Fibroblast of pulmonary artery (primary cell): ENCODE data around the gene GID8.

Experiments used
- DNase-seq: peaks from one replicate; pipeline ENCODE4 v3.0.0-alpha.2; 2010; ENCODE audit warnings: low read depth
- H3K4me3 ChIP-seq: replicated peaks from 2 replicates; pipeline ENCODE4 v1.5.1; 2011; ENCODE audit warnings: low read depth, mild to moderate bottlenecking, control low read depth, low read length, moderate library complexity
- CTCF ChIP-seq: IDR thresholded peaks from 2 replicates; pipeline ENCODE4 v1.5.1; 2011; ENCODE audit warnings: mild to moderate bottlenecking, control low read depth, low read length, inconsistent platforms; ENCODE audit errors: missing control alignments

The GID8 gene

DNA sequence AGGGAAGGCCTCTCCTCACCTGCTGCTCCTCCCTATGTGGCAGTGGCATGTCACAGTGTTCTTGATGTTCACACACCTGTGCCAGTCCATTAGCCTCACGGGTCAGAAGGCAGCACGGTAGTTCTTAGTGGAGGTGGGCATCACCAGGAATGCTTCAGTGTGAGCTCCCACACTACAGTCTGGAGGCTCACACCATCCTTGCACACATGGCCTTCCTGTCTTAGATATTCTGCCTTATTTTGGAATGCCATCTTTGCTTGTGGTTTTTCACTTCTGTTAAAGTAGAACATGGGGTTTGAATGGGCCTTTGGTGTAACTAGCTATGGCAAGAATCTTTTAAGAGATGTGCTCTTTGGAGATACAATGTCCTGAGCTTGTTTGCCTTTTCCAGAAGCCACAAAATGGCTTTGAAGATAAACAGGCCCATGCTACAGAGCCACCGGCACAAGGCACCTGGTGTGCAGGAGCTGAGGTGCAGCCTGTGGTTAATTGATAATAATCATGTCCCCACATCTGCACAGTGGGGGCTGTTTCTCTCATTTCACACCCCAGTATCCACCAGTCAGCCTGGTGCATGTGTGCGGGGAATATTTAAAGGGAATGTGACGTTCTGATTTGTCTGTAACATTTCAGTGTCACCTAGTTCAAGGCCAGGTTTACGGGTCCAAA lies 11.3 kb downstream of the GID8 start:
- no peak for TF ChIP-seq CTCF
- no peak overlapping the region for H3K4me3 ChIP-seq
- DNase-seq = no peak

- H3K4me3 ChIP-seq = no peak overlapping the region
- TF ChIP-seq CTCF = no peak
- no peak for DNase-seq
These were observed 12.0 kb downstream of the GID8 start for GRCh38 chr20:62949962-62950361.

DNA sequence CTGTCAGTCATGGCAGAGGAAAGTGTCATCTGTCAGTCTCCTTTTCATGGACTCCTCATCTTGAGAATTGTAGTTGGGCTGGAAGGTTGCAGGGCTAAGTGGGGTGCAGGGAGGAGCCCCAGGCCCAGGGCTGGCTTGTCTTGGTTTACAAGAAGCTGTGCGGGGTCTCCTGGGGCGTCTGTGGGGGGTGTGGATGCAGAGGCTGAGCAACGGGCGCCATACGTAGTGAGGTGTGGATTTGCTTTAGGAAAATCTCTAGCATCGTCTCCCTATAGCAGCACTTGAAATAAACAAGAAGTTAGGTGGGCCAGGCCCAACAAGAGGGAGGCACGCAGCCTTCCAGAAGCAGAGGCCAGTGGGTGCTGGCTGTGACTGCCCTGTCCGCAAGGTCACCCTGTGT lies 12.8 kb downstream of the GID8 start:
- DNase-seq = no peak
- no peak for TF ChIP-seq CTCF
- no peak overlapping the region for H3K4me3 ChIP-seq

DNA sequence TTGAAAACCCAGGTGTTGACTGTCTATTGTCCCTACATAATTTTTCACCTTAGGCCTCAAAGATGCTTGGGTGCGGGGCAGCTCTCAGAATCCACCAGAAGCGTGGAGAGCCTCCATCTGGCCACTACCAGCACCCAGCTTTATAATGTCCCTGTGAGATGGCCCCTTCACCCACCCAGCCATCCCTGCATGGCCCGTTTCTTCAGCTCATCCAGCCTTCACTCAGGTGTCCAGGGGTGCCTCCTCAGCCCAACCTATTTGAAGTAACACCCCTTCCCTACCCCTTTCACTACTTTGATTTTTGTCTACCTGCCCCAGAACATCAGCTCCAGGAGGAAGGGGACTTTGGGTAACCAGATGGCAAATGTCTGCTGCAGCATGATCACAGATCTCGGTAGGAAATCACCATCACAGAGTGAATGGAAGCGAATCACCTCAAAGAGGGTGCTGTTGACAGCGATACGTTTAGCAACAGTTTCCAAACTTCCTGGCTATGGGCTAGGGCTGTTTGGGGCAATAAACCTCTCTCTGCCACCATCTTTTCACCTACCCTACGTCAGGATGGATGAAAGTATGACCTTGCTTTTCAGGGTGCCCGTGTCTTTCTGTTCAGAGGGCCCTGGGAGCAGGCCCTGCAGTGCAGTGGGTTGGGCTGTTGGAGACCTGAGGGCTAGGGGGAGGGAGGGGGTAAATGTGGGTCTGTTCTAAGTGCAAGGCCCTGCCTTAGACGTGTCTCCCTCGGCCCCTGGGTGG lies 13.4 kb downstream of the GID8 start:
- no peak for TF ChIP-seq CTCF
- no peak for DNase-seq
- no peak overlapping the region for H3K4me3 ChIP-seq

- no peak for DNase-seq
- no peak for TF ChIP-seq CTCF
- no peak overlapping the region for H3K4me3 ChIP-seq
These were observed 14.0 kb downstream of the GID8 start for GRCh38 chr20:62951896-62952372.

GRCh38 chr20:62952373-62952967 lies 14.5 kb downstream of the GID8 start, which contains the start of gene SLC17A9:
SLC17A9 (plus strand) TSS chr20:62952709; CDS start chr20:62952831, 122 bp downstream.
- TF ChIP-seq CTCF = no peak
- peak; percentile 16 for DNase-seq
- peak within 1 kb of the TSS; percentile 27 for H3K4me3 ChIP-seq
